Neuron (in vitro differentiated cells): ENCODE data around the gene GPC5.

ENCODE experiments used
- H2AFZ ChIP-seq: one replicate; pipeline ENCODE4 v1.6.1; 2013; ENCODE audit warnings: low read depth, mild to moderate bottlenecking, inconsistent platforms, low read length, moderate library complexity
- H3K27me3 ChIP-seq: one replicate; pipeline ENCODE4 v1.6.1; 2013; ENCODE audit warnings: low read length; ENCODE audit not compliant: insufficient read depth
- H3K36me3 ChIP-seq: one replicate; pipeline ENCODE4 v1.6.1; 2013; ENCODE audit warnings: low read length; ENCODE audit not compliant: insufficient read depth
- H3K4me1 ChIP-seq: one replicate; pipeline ENCODE4 v1.6.1; 2013; ENCODE audit warnings: low read length; ENCODE audit not compliant: insufficient read depth
- H3K4me3 ChIP-seq: 2 replicates; pipeline ENCODE4 v1.5.1; 2013; ENCODE audit warnings: mild to moderate bottlenecking, low read length, moderate library complexity
- H3K9me3 ChIP-seq: one replicate; pipeline ENCODE4 v1.6.1; 2013; ENCODE audit warnings: low read length

GPC5 gene

DNA sequence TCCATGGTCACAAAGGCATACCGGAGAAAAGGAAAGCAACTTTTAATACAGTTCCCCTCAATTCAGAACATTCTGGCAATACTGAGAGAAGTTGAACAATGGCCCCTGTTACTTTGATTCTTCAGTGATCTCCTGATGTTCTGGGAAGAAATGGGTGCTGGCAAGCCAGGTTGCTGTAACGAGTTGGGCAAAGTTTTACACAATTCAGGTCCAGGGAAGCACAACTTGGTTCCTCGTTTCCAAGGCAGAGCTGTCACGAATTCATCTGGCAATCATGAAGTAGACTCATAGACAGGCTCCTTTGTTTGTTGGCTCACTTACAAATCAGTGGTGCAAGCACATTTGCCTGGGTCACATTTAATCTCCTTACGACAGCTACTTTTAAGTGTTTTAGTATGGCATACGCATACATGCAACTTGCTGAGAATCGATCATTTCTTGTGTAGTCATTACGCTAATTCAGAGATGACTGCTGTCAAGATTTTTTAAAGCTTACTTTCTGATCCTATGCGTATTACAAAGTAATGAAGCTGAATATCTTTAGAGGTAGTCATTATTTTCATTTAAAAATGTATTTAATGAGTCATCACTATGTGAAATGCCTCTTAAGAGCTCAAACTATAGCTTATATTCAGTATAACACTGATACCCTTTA is 174.7 kb downstream of the GPC5 start:
- Histone ChIP-seq H3K4me3 (no peak overlapping the region), H3K36me3 (no peaks in the 10 kb centered on the region), H2AFZ (no peak overlapping the region), H3K27me3 (no peaks in the 10 kb centered on the region), H3K9me3 (no peaks in the 10 kb centered on the region), H3K4me1 (no peaks in the 10 kb centered on the region)

DNA sequence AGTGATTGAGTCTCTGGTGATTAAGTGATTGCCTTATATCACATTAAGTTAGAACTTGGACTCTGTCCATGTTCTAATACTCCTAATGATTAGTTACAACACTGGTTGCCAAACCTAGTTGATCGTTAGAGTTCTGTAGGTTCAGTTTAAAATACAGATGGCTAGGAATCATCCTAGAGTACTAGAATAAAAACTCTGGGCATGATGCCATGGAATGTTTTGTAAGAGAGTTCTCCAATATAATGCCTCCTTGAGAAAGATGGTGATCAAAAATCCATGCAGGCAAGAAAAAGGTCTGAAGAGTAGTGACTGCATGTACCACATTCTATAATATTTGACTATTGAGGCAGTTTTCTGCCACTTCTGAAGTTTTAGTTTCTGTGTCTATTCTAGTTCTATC is 176.3 kb downstream of the GPC5 start:
- no peaks in the 10 kb centered on the region for H3K4me1 ChIP-seq
- no peak overlapping the region for H3K4me3 ChIP-seq
- H2AFZ ChIP-seq = no peak overlapping the region

DNA sequence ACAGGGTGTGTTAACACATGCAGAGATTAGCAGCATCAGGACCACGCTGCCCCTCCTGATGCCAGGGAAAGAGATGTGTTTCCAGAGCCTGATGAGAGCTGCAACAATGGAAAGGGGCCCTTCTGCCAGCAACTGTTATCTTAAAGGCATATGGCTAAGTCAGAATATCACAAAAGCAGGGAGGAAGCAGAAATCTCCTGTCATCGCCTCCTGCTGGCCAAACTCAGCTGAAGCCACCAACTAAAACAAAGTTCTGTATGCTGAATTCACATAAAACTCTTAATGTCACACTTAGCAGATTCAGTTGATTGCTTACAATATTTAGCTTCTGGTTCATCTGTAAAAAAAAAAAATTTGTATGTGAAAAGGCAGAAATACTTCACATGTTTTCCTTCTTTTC is 178.2 kb downstream of the GPC5 start:
- no peaks in the 10 kb centered on the region for H3K9me3 ChIP-seq
- H2AFZ ChIP-seq = no peak overlapping the region
- no peaks in the 10 kb centered on the region for H3K36me3 ChIP-seq
- H3K4me3 ChIP-seq = no peak overlapping the region
- no peaks in the 10 kb centered on the region for H3K27me3 ChIP-seq
- H3K4me1 ChIP-seq = no peaks in the 10 kb centered on the region

More for the DNA sequence above, 176.3 kb downstream of the GPC5 start:
- H3K27me3 ChIP-seq = no peaks in the 10 kb centered on the region
- no peaks in the 10 kb centered on the region for H3K36me3 ChIP-seq
- H3K9me3 ChIP-seq = no peaks in the 10 kb centered on the region

DNA sequence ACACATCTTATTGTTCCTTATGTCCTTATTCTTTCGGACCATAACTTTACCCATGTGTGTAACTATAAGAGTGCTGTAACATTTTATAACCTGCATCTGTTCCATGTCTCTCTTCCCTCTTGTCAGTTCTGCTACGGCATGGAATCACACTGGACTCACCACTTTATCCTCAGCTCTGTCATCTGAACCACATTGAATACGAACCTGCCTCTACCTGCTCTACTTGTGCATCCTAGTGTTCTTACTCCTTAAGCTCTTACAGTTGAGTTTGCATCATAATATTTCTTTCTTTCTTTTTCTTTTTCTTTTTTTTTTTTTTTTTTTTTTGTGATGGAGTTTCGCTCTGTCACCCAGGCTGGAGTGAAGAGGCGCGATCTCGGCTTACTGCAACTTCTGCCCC is 180.9 kb downstream of the GPC5 start:
- no peaks in the 10 kb centered on the region for H3K4me1 ChIP-seq
- H3K36me3 ChIP-seq = no peaks in the 10 kb centered on the region
- H2AFZ ChIP-seq = no peak overlapping the region
- no peaks in the 10 kb centered on the region for H3K27me3 ChIP-seq
- H3K9me3 ChIP-seq = no peaks in the 10 kb centered on the region
- H3K4me3 ChIP-seq = no peak overlapping the region

DNA sequence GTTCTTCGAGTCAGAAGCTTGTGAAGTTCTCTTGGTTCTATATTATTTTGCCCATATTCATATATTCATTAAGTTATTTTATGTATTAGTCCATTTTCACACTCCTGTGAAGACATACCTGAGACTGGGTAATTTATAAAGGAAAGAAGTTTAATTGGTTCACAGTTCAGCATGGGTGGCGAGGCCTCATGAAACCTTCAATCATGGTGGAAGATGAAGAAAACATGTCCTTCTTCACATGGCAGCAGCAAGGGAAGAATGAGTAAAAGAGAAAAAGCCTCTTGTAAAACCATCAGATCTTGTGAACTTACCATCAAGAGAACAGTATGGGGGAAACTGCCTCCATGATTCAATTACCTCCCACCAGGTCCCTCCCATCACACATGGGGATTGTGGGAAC is 182.3 kb downstream of the GPC5 start:
- Histone ChIP-seq H2AFZ (no peak overlapping the region), H3K9me3 (no peaks in the 10 kb centered on the region), H3K4me1 (no peaks in the 10 kb centered on the region), H3K4me3 (no peak overlapping the region), H3K27me3 (no peaks in the 10 kb centered on the region), H3K36me3 (no peaks in the 10 kb centered on the region)

DNA sequence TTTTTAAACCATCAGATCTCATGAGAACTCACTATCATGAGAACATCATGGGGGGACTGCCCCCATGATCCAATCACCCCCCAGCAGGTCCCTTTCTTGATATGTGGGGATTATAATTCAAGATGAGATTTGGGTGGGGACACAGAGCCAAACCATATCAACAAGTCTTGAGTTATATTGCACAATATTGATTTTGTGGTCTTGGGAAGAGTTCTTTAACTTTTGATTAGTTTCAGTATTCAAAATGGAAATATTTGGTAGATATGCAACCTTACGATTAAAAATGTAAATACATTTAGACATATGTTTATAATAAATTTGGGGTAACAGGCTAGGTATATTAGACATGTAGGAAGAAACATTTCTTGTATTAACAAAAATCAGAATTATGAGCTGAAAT is 188.2 kb downstream of the GPC5 start:
- no peaks in the 10 kb centered on the region for H3K27me3 ChIP-seq
- H2AFZ ChIP-seq = no peak overlapping the region
- H3K4me1 ChIP-seq = no peaks in the 10 kb centered on the region
- no peaks in the 10 kb centered on the region for H3K9me3 ChIP-seq
- no peaks in the 10 kb centered on the region for H3K36me3 ChIP-seq
- no peak overlapping the region for H3K4me3 ChIP-seq

DNA sequence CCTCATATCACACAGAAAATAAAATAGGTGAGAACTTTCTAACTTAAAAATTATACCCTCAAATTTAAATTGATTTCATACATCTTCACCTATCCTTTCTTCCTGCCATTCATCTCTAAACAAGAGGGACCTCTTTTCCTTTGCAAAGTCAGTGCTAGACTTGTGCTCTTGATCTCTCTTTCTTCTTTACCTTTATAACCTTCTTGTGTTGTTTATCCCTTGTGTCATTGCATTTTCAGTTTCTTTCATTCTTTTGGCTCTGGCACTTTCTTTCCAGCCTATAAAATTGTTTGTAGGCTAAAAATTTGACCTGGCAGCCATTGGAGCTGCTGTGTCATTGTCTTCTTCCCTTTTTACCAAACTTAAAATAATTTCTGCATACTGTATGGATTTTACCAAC is 190.1 kb downstream of the GPC5 start:
- Histone ChIP-seq H3K4me1 (no peaks in the 10 kb centered on the region), H2AFZ (no peak overlapping the region)

DNA sequence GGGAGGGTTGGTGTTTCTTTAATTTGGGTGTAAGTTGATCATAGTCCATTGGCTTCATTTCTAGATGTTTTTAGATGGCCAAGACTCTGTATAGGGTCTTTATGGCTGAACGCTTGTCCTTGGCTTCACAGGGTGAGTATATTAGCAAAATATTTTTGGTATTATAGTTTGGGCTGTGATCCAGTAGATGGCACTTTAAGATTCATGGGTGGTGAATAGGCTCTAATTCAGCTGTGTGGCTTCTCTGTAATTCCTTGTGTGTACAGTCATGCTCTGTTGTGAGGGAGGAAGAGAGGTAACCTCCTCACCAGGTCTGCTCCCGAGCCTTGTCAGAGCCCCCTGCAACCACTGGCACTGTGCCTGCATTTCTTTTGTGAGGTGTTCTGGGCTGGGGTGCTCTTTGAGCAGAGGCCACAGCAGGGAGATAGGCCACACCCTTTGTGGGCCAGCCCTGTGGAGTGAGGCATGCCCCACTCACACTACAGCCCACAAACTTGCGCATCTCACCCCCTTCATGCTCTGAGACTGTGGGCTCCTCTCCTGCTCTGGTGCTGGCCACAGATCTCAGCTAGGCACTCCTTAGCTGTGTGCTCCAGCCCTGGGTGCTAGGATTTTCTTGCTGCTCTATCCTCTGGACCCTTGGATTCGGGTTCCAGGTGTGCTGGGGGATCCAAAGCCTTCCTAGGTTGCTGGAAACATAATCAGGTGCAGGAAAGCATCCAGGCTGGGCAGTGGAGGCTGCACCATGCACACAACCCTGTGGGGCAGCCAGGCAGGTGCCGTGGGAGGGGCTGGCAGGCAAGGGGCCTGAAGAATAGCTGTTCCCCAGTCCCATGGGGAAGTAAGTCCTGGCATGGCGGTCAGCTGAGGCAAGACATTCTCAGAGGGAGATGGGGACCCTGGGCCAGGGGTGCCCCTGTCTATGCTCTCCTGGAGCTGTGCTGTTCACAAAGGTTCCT is 193.9 kb downstream of the GPC5 start:
- no peaks in the 10 kb centered on the region for H3K27me3 ChIP-seq
- no peaks in the 10 kb centered on the region for H3K36me3 ChIP-seq
- no peaks in the 10 kb centered on the region for H3K4me1 ChIP-seq
- no peak overlapping the region for H2AFZ ChIP-seq
- no peak overlapping the region for H3K4me3 ChIP-seq
- no peaks in the 10 kb centered on the region for H3K9me3 ChIP-seq

More for the DNA sequence above, 190.1 kb downstream of the GPC5 start:
- no peaks in the 10 kb centered on the region for H3K36me3 ChIP-seq
- H3K9me3 ChIP-seq = no peaks in the 10 kb centered on the region
- no peak overlapping the region for H3K4me3 ChIP-seq
- no peaks in the 10 kb centered on the region for H3K27me3 ChIP-seq

DNA sequence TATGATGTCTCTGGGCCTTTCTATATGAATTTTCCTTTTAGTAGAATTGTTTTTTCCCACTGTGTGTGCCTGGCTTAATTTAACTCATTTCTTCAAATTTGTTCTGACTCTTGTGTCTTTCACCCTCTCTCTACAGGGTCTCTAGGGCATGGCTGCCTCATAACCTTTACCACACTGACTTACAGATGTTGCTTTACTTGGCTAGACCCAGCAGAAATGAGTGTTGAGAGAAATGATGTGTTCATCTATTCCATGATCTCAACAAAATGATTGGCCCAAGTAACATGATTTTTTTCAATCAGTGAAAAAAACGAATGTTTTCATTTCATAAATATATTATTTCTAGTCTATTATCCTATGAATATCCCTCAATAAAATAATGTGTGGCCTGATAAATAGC is 195.0 kb downstream of the GPC5 start:
- Histone ChIP-seq H3K27me3 (no peaks in the 10 kb centered on the region), H3K4me1 (no peaks in the 10 kb centered on the region), H2AFZ (no peak overlapping the region), H3K9me3 (no peaks in the 10 kb centered on the region), H3K4me3 (no peak overlapping the region), H3K36me3 (no peaks in the 10 kb centered on the region)

DNA sequence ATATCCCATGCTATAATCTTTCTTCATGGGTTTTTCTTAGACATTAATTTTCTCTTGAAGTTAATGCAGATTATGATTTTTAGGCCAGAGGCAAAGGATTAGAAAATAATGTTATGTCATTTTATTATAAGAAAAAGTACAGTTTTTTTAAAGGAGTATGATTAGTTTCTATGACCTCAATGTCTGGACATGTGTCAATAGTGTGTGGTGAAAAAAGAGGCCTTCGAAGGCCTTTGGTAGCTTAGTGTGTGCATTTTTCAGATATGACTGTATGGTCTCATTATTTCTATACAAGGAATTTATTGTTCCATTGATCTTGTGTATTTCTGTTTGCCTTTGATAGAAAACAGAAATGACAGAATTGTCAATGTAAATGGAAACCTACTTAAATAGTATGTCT is 195.6 kb downstream of the GPC5 start:
- no peaks in the 10 kb centered on the region for H3K27me3 ChIP-seq
- no peaks in the 10 kb centered on the region for H3K4me1 ChIP-seq
- H3K4me3 ChIP-seq = no peak overlapping the region
- no peaks in the 10 kb centered on the region for H3K36me3 ChIP-seq
- no peaks in the 10 kb centered on the region for H3K9me3 ChIP-seq
- H2AFZ ChIP-seq = no peak overlapping the region

DNA sequence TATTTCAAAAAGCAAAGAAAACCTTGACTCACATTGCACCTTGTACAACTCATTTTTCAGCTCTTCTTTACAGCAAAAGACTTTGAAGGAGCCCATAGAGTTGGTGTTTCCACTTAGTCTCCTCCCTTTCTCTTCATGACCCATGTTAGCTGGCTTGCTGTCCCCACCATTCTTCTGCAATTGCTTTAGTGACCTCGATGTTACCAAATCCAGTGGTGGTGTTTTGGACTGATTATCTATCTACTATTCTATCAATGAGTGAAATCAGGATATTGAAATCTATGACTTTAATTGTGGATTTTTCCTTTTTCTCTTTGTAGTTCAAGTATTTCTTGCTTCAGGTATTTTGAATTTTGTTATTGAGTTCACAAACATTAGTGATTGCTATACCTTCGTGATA is 197.3 kb downstream of the GPC5 start:
- H3K4me1 ChIP-seq = no peaks in the 10 kb centered on the region

DNA sequence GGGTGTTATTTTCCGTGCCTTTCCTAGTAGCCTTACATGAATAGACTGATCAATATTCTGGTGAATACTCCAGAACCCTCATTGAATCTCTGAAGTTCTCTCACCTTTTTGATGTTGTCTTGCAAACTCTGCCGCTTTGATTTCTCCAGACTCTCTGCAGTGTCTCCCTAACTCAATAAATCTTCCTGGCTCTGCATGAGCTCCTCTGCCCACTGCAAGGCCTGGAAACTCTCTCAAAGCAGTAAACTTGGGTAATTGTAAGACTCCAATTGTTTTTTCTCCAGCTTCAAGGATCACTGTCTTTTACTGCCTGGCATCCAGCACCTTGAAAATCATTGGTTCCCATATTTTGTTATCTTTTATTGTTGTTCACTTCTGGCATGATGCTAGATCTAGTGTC is 198.4 kb downstream of the GPC5 start:
- Histone ChIP-seq H3K4me1 (no peaks in the 10 kb centered on the region), H3K9me3 (no peaks in the 10 kb centered on the region), H3K27me3 (no peaks in the 10 kb centered on the region), H3K36me3 (no peaks in the 10 kb centered on the region), H2AFZ (no peak overlapping the region), H3K4me3 (no peak overlapping the region)

More for the DNA sequence above, 197.3 kb downstream of the GPC5 start:
- Histone ChIP-seq H2AFZ (no peak overlapping the region), H3K36me3 (no peaks in the 10 kb centered on the region), H3K4me3 (no peak overlapping the region), H3K9me3 (no peaks in the 10 kb centered on the region), H3K27me3 (no peaks in the 10 kb centered on the region)

DNA sequence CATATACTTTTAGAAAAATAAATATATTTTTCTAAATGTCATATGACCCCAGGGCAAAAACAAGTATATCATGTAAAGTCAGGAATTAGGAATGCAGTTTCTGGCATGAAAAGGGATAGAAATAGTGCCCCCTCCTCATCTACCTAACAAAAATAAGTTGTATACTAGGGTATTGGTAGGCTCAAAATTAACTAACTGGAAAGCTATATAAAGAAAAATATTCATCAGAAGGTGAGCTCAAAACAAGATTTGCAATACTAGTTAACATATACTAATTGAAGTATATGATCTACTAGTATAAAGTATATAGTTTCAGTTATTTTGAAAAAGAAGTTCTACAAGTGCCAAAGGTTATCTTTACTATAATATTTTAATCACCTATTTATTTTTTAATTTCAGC is 200.2 kb downstream of the GPC5 start:
- H2AFZ ChIP-seq = no peak overlapping the region
- H3K4me3 ChIP-seq = no peak overlapping the region
- no peaks in the 10 kb centered on the region for H3K36me3 ChIP-seq
- no peaks in the 10 kb centered on the region for H3K4me1 ChIP-seq
- H3K9me3 ChIP-seq = no peaks in the 10 kb centered on the region
- H3K27me3 ChIP-seq = no peaks in the 10 kb centered on the region
